HepG2 (cell line): ENCODE measurements around the gene CADM4. TPM values are rescaled to one million over a fixed set of nuclear protein-coding genes. Genes with fewer than 3 reads are reported as not detected.

ENCODE experiments used
- ATAC-seq: fragments of 200-7000 bp; cut with Tn5 transposase; 3 replicates; pipeline ENCODE4 v1.9.1; 2020; ENCODE audit warnings: mild to moderate bottlenecking, moderate library complexity
- BruUV-seq: library from RNA; stranded (reverse); fragments of 400-500 nt; replicated peaks from 2 replicates; lab custom pipeline; 2021; lab: Mats Ljungman, UMichigan
- CTCF ChIA-PET: fragments of 300-600 bp; formaldehyde crosslinking; extraction: SDS; loops from one replicate; lab custom pipeline; 2021; ENCODE audit warnings: low total read pairs, inconsistent platforms, low intra/inter-chr PET ratio; lab: Yijun Ruan, JAX
- POLR2A ChIA-PET: fragments of 350-600 bp; sonication (Branson Sonifier 250); formaldehyde crosslinking; loops from one replicate; lab custom pipeline; 2020; ENCODE audit warnings: antibody characterized with exemption, inconsistent platforms; lab: Yijun Ruan, JAX
- DNase-seq: peaks from one replicate; pipeline ENCODE4 v3.0.0-alpha.2; 2015; ENCODE audit warnings: low spot score
- FAIRE-seq: peaks from 3 replicates; lab custom pipeline; 2011; peaks lifted over from hg19 to GRCh38; lab: Jason Lieb, UNC
- H2AFZ ChIP-seq: one replicate; pipeline ENCODE4 v1.6.1; 2011; ENCODE audit warnings: low read length, inconsistent platforms
- H3K27ac ChIP-seq: fragments of 300-600 bp; 3 replicates; pipeline ENCODE4 v1.8.0; 2011; ENCODE audit warnings: mixed run types, mild to moderate bottlenecking, mixed read lengths, low read length, inconsistent platforms; ENCODE audit not compliant: insufficient read depth; ENCODE audit errors: extremely low read length
- H3K27me3 ChIP-seq, 2 experiments: fragments of 200-600 bp in 1 of 2; 2 replicates in 1 of 2; 3 replicates in 1 of 2; pipeline versions ENCODE4 v1.6.0 to v1.8.0; 2011; ENCODE audit warnings: low read length in 2 of 2, mild to moderate bottlenecking in 2 of 2, moderate library complexity in 2 of 2, inconsistent platforms in 1 of 2; ENCODE audit not compliant: insufficient read depth in 2 of 2, control insufficient read depth in 1 of 2
- H3K36me3 ChIP-seq, 2 experiments: fragments of 200-600 bp in 1 of 2; replicated peaks in 1 of 2; 2 replicates in 1 of 2; 3 replicates in 1 of 2; pipeline versions ENCODE4 v1.5.1 to v1.8.0; 2011; ENCODE audit warnings: low read length in 2 of 2, inconsistent platforms in 1 of 2; ENCODE audit not compliant: insufficient read depth in 2 of 2, control insufficient read depth in 1 of 2
- H3K4me1 ChIP-seq: 2 replicates; pipeline ENCODE4 v1.5.1; 2012; ENCODE audit warnings: low read length, inconsistent platforms; ENCODE audit not compliant: insufficient read depth
- H3K4me2 ChIP-seq: 2 replicates; pipeline ENCODE4 v1.6.0; 2011; ENCODE audit warnings: low read depth, low read length, inconsistent platforms
- H3K4me3 ChIP-seq, 3 experiments: fragments of 200-600 bp in 1 of 3; sonication (generic), shearing (Covaris generic) in 1 of 3; replicated peaks in 1 of 3; 2 replicates each; pipeline ENCODE4 v1.5.1; 2011 to 2016; ENCODE audit warnings: low read length in 3 of 3, inconsistent platforms in 2 of 3, low read depth in 2 of 3, mild to moderate bottlenecking in 2 of 3, control low read depth in 1 of 3, mixed read lengths in 1 of 3; ENCODE audit not compliant: insufficient read depth in 1 of 3
- H3K79me2 ChIP-seq: one replicate; pipeline ENCODE4 v1.6.1; 2011; ENCODE audit warnings: low read length, inconsistent platforms; ENCODE audit not compliant: insufficient read depth
- H3K9ac ChIP-seq: 2 replicates; pipeline ENCODE4 v1.6.0; 2011; ENCODE audit warnings: mild to moderate bottlenecking, low read depth, low read length, inconsistent platforms; ENCODE audit not compliant: insufficient read depth
- H3K9me3 ChIP-seq: 2 replicates; pipeline ENCODE4 v1.5.1; 2012; ENCODE audit warnings: mild to moderate bottlenecking, low read length
- H4K20me1 ChIP-seq: 2 replicates; pipeline ENCODE4 v1.6.0; 2011; ENCODE audit warnings: inconsistent platforms, mild to moderate bottlenecking, low read length, moderate library complexity; ENCODE audit not compliant: insufficient read depth
- IRF2 ChIP-seq: IDR thresholded peaks from 2 replicates; pipeline ENCODE4 v1.6.1; 2018; ENCODE audit warnings: missing genetic modification reagents, missing compliant biosample characterization
- KDM5A ChIP-seq: fragments of 200-600 bp; sonication (generic); IDR thresholded peaks from 2 replicates; pipeline ENCODE4 v1.7.0; 2018; ENCODE audit warnings: antibody characterized with exemption, mild to moderate bottlenecking, low read length, borderline replicate concordance
- SOX6 ChIP-seq, 2 experiments: fragments of 450-650 bp in 1 of 2; sonication (generic) in 1 of 2; formaldehyde crosslinking in 1 of 2; IDR thresholded peaks; 2 replicates each; pipeline versions ENCODE4 v1.4.0 to v1.6.1; 2017 to 2020; ENCODE audit warnings: antibody characterized with exemption in 1 of 2, mild to moderate bottlenecking in 1 of 2, missing genetic modification reagents in 1 of 2
- TCF12 ChIP-seq, 2 experiments: fragments of 450-650 bp in 1 of 2; sonication (generic) in 1 of 2; formaldehyde crosslinking in 1 of 2; IDR thresholded peaks; 2 replicates each; pipeline versions ENCODE4 v1.6.1 to v1.8.0; 2017 to 2022; ENCODE audit warnings: antibody characterized with exemption in 1 of 2, mild to moderate bottlenecking in 1 of 2, missing genetic modification reagents in 1 of 2, moderate library complexity in 1 of 2
- ZBTB20 ChIP-seq: sonication (generic); formaldehyde crosslinking; IDR thresholded peaks from 2 replicates; pipeline ENCODE4 v1.8.1; 2023; ENCODE audit warnings: missing genetic modification reagents, low read depth, mild to moderate bottlenecking, borderline replicate concordance
- ZBTB8A ChIP-seq: sonication (generic); formaldehyde crosslinking; IDR thresholded peaks from 2 replicates; pipeline ENCODE4 v1.4.0; 2020; ENCODE audit warnings: mild to moderate bottlenecking, low read depth, missing genetic modification reagents, borderline replicate concordance
- ZNF33A ChIP-seq: sonication (generic); formaldehyde crosslinking; IDR thresholded peaks from 2 replicates; pipeline ENCODE4 v1.5.1; 2020; ENCODE audit warnings: missing genetic modification reagents, mild to moderate bottlenecking, moderate library complexity, borderline replicate concordance
- ZNF619 ChIP-seq: sonication (generic); formaldehyde crosslinking; IDR thresholded peaks from 2 replicates; pipeline ENCODE4 v1.4.0; 2020; ENCODE audit warnings: mild to moderate bottlenecking, missing genetic modification reagents
- ZNF652 ChIP-seq: IDR thresholded peaks from 2 replicates; pipeline ENCODE4 v1.6.1; 2016; ENCODE audit warnings: low read depth, borderline replicate concordance
- ZNF883 ChIP-seq: sonication (generic); formaldehyde crosslinking; IDR thresholded peaks from 2 replicates; pipeline ENCODE4 v1.5.1; 2020; ENCODE audit warnings: mild to moderate bottlenecking, missing genetic modification reagents; ENCODE audit errors: not compliant biosample characterization
- WGBS: methylation state at CpG from one replicate; pipeline ENCODE4 v1.1.6; 2017; ENCODE audit warnings: low lambda C conversion rate; 5-methylcytosine and 5-hydroxymethylcytosine counted together
- in situ Hi-C: cut with HindIII; loops from 2 replicates; pipeline ENCODE4 v1.10.0; 2017; ENCODE audit warnings: low pct_unique_long_range_greater_than_20kb; ENCODE audit not compliant: extremely low pct_ligation_motif_present
- intact Hi-C: fragments of 100-400 bp; cut with micrococcal nuclease; formaldehyde crosslinking; loops from one replicate; pipeline ENCODE4 v1.10.0; 2022; ENCODE audit not compliant: unreplicated experiment
- polyA plus RNA-seq, 8 experiments: library from polyadenylated mRNA; depleted of rRNA in 3 of 8; stranded (reverse) in 7 of 8; unstranded in 1 of 8; fragments of >200 nt; fragmentation: Illumina TruSeq in 4 of 8; extraction: Trizol in 4 of 8; gene quantifications; 2 replicates each; pipeline versions ENCODE4 v1.2.1 to v1.2.3, GENCODE V29; 2011 to 2016; ENCODE audit warnings: low read depth in 4 of 8, missing spikeins in 1 of 8, mixed read lengths in 1 of 8; ENCODE audit not compliant: insufficient read depth in 1 of 8
- total RNA-seq, 5 experiments: library from RNA; depleted of rRNA; stranded (reverse); fragments of >200 nt; fragmentation: Illumina TruSeq; extraction: Trizol; gene quantifications; 2 replicates each; pipeline ENCODE4 v1.2.3, GENCODE V29; 2016; ENCODE audit warnings: low read depth in 1 of 5
- TF ChIP-seq, protein P1 (sequence below): sonication (generic); formaldehyde crosslinking; IDR thresholded peaks from 2 replicates; pipeline ENCODE4 v1.4.0; 2020; ENCODE audit warnings: mild to moderate bottlenecking, missing genetic modification reagents
- TF ChIP-seq, protein P2 (sequence below): sonication (generic); formaldehyde crosslinking; IDR thresholded peaks from 2 replicates; pipeline ENCODE4 v1.5.0; 2020; ENCODE audit warnings: mild to moderate bottlenecking, missing genetic modification reagents
- TF ChIP-seq, protein P3 (sequence below): sonication (generic); formaldehyde crosslinking; IDR thresholded peaks from 2 replicates; pipeline ENCODE4 v1.4.0; 2020; ENCODE audit warnings: missing genetic modification reagents

Gene CADM4
- total and polyA plus RNA-seq, 2 of the 13 experiments (the other 11 are each of a cell fraction or from before 2014, with no cell fraction given), result 8.5 to 16.0 TPM

DNA sequence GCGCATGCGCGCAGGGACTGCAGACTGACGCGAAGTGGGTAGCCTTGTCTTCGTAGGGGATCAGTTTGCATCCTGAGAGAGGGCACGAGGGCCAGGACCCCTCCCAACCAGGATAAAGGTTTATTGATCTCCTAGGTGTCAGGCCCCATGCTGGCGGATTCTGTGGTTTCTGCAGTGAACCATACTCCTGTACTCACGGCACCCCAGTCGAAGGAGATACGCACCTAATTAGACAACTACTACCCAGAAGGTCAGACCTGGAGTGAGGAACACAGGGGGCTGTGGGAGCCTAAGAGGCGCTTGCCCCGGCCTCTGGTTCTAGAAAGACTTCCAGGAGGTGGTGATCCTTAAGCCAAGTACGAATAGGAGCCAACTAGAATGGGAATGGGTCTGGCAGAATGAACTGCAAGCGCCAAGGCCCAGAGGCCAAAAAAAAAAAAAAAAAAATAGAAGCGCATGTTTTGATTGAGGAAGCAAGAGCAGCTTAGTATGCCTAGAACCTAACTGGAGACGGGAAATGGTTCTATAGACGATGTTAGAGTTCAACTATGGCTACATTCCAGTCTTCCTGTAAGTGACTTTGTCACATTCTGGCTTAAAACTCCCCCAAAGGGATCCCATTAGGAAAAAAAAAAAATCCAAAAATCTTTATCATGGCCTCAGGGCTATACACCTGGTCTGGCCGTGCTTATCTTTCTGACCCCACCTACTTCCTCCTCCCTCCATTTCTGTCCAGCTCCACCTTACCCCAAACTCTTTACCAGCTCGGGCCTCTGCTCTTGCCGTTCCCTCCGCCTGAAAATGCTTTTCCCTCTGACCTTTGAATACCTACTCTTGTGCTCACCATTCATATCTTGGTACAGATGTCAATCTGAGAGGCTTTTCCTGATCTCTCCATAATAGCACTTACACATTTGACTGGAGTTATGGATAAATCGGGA lies 19.3 kb downstream of the CADM4 start:
- ChIA-PET CTCF (no interaction called here), POLR2A (interaction anchor here (0.7 kb wide), 1 partner anchor 48 kb away, joined by 4 read pairs; no protein-coding TSS in a partner anchor)
- no peak for DNase-seq
- no peak for ATAC-seq
- in situ Hi-C loops (no loop called here), intact Hi-C loops (no loop called here)
- Histone ChIP-seq H3K36me3 (0 out of 5 replicates have a peak, but pooled peaks cover 0 to 2% of the 10 kb centered on the region in 2 experiments), H3K9ac (peak overlapping the region; percentile 88), H3K79me2 (peaks cover 14% of the 10 kb centered on the region), H3K4me3 (peak overlapping the region; percentile 60 to 81 (median 61); a peak in 5 of 6 replicates), H3K4me2 (peak overlapping the region; percentile 96), H2AFZ (no peak overlapping the region), H3K9me3 (no peaks in the 10 kb centered on the region), H3K27me3 (no peaks in the 10 kb centered on the region), H3K27ac (peak overlapping the region; percentile 96), H3K4me1 (peaks cover 24% of the 10 kb centered on the region), H4K20me1 (no peaks in the 10 kb centered on the region)
- TSS peak; percentile 83 for BruUV-seq
- FAIRE-seq, result peak; percentile 67
- 78% methylated on average over 17 of the region's 23 CpGs for WGBS
- TF ChIP-seq ZBTB20 (CRISPR knock-in tag) (0 out of 2 replicates have a peak, but pooled peaks have one; percentile 8), ZNF883 (CRISPR knock-in tag) (no peak), IRF2 (CRISPR knock-in tag) (0 out of 2 replicates have a peak, but pooled peaks have one; percentile 5), TCF12 (IDR thresholded peaks at IDR 0.05) (no peak), TCF12 (CRISPR knock-in tag; IDR thresholded peaks at IDR 0.05) (no peak), ZNF33A (CRISPR knock-in tag) (no peak), ZBTB8A (CRISPR knock-in tag) (no peak), KDM5A (no peak), ZNF619 (CRISPR knock-in tag) (0 out of 2 replicates have a peak, but pooled peaks have one; percentile 7), ZNF652 (no peak), SOX6 (IDR thresholded peaks at IDR 0.05) (no peak), SOX6 (CRISPR knock-in tag; IDR thresholded peaks at IDR 0.05) (0 out of 2 replicates have a peak, but pooled peaks have one; percentile 16)
- TF ChIP-seq, protein P1, sequence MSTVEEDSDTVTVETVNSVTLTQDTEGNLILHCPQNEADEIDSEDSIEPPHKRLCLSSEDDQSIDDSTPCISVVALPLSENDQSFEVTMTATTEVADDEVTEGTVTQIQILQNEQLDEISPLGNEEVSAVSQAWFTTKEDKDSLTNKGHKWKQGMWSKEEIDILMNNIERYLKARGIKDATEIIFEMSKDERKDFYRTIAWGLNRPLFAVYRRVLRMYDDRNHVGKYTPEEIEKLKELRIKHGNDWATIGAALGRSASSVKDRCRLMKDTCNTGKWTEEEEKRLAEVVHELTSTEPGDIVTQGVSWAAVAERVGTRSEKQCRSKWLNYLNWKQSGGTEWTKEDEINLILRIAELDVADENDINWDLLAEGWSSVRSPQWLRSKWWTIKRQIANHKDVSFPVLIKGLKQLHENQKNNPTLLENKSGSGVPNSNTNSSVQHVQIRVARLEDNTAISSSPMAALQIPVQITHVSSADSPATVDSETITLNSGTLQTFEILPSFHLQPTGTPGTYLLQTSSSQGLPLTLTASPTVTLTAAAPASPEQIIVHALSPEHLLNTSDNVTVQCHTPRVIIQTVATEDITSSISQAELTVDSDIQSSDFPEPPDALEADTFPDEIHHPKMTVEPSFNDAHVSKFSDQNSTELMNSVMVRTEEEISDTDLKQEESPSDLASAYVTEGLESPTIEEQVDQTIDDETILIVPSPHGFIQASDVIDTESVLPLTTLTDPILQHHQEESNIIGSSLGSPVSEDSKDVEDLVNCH (CRISPR knock-in tag), result no peak
- TF ChIP-seq, protein P2, sequence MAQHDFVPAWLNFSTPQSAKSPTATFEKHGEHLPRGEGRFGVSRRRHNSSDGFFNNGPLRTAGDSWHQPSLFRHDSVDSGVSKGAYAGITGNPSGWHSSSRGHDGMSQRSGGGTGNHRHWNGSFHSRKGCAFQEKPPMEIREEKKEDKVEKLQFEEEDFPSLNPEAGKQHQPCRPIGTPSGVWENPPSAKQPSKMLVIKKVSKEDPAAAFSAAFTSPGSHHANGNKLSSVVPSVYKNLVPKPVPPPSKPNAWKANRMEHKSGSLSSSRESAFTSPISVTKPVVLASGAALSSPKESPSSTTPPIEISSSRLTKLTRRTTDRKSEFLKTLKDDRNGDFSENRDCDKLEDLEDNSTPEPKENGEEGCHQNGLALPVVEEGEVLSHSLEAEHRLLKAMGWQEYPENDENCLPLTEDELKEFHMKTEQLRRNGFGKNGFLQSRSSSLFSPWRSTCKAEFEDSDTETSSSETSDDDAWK (CRISPR knock-in tag), result no peak
- TF ChIP-seq, protein P3, sequence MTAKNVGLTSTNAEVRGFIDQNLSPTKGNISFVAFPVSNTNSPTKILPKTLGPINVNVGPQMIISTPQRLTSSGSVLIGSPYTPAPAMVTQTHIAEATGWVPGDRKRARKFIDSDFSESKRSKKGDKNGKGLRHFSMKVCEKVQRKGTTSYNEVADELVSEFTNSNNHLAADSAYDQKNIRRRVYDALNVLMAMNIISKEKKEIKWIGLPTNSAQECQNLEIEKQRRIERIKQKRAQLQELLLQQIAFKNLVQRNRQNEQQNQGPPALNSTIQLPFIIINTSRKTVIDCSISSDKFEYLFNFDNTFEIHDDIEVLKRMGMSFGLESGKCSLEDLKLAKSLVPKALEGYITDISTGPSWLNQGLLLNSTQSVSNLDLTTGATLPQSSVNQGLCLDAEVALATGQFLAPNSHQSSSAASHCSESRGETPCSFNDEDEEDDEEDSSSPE, result no peak
